ENCODE measurements around the gene KCNQ1.

Gene KCNQ1

DNA sequence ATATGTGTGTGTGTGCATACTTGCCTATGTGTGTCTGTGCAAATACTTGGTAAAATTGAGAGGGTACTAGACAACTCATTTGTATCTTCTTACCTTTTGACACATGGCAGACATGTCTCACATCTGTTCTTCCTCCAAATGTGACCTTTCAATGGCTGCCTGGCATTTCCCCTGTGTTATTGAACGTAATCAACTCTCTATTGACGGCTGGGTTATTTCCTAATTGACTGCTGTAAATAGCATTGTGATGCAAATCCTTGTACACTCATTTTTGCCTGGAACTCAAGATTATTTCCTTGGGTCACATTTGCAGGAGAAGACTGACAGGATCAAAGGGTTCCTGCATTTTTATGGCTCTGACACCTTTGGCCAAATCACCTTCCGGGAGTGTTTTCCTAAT lies 37.4 kb downstream of the KCNQ1 start:
- peaks cover 3% of the 10 kb centered on the region for H3K9me3 ChIP-seq (ENCODE audit: severe bottlenecking)
- DNase-seq (ENCODE audit: low spot score) (no peak), ATAC-seq (ENCODE audit: low read depth) (no peak)
- no peaks in the 10 kb centered on the region for H3K36me3 ChIP-seq (ENCODE audit: low read depth)
- H3K4me1 ChIP-seq (ENCODE audit: insufficient read depth, poor library complexity, severe bottlenecking) = no peaks in the 10 kb centered on the region
- no peak overlapping the region for H3K4me3 ChIP-seq (ENCODE audit: severe bottlenecking)
- H3K27me3 ChIP-seq (ENCODE audit: insufficient read depth, poor library complexity, severe bottlenecking) = peaks cover 10% of the 10 kb centered on the region
- no peak for TF ChIP-seq CTCF (IDR thresholded peaks at IDR 0.05; ENCODE audit: poor library complexity, severe bottlenecking)
- no peak overlapping the region for H3K27ac ChIP-seq (ENCODE audit: poor library complexity, severe bottlenecking)

DNA sequence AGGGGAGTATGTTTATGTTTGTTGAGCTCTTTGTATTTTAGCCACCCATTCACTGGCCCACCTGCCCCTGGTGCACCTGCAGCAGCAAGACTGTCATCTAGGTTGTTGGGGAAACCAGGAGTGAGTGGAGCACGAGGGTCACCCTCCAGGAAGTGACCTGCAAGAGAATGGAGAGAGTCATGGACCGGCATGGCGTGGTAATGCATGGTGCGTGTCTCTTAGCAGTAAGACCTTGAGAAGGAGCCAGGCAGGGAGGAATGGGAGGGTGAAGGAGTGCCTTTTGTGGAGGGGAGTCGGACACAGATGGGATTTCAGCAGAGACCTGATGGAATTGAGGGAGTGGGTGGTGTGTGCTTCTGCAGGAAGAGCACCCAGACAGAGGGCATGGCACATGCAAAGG lies 37.9 kb downstream of the KCNQ1 start:
- peaks cover 3% of the 10 kb centered on the region for H3K9me3 ChIP-seq (ENCODE audit: severe bottlenecking)
- no peak for ATAC-seq (ENCODE audit: low read depth)
- no peak for TF ChIP-seq CTCF (IDR thresholded peaks at IDR 0.05; ENCODE audit: poor library complexity, severe bottlenecking)
- H3K4me3 ChIP-seq (ENCODE audit: severe bottlenecking) = no peak overlapping the region
- no peak for DNase-seq (ENCODE audit: low spot score)
- H3K36me3 ChIP-seq (ENCODE audit: low read depth) = no peaks in the 10 kb centered on the region
- peaks cover 10% of the 10 kb centered on the region for H3K27me3 ChIP-seq (ENCODE audit: insufficient read depth, poor library complexity, severe bottlenecking)
- no peaks in the 10 kb centered on the region for H3K4me1 ChIP-seq (ENCODE audit: insufficient read depth, poor library complexity, severe bottlenecking)
- H3K27ac ChIP-seq (ENCODE audit: poor library complexity, severe bottlenecking) = no peak overlapping the region

DNA sequence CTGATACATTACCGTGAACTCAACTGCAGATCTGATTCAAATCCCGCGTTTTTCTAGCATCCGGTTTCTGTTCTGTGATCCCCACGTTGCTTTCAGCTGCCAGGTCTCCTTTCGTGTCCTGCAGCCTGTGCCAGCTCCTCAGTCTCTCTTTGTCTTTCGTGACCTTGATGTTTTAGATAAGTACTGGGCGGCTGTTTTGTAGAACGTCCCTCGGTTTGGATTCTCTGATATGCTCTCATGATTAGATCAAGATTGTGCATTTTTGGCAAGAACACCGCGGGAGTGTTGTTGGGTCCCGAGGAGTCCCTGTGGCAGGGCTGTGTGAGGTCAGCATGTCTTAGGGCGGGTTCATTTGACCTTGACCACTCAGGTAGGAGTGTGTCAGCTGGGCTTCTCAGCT lies 38.6 kb downstream of the KCNQ1 start:
- peaks cover 10% of the 10 kb centered on the region for H3K27me3 ChIP-seq (ENCODE audit: insufficient read depth, poor library complexity, severe bottlenecking)
- DNase-seq (ENCODE audit: low spot score) (no peak), ATAC-seq (ENCODE audit: low read depth) (no peak)
- no peaks in the 10 kb centered on the region for H3K36me3 ChIP-seq (ENCODE audit: low read depth)
- H3K27ac ChIP-seq (ENCODE audit: poor library complexity, severe bottlenecking) = no peak overlapping the region
- H3K9me3 ChIP-seq (ENCODE audit: severe bottlenecking) = peaks cover 7% of the 10 kb centered on the region
- H3K4me1 ChIP-seq (ENCODE audit: insufficient read depth, poor library complexity, severe bottlenecking) = no peaks in the 10 kb centered on the region
- no peak for TF ChIP-seq CTCF (IDR thresholded peaks at IDR 0.05; ENCODE audit: poor library complexity, severe bottlenecking)
- no peak overlapping the region for H3K4me3 ChIP-seq (ENCODE audit: severe bottlenecking)

DNA sequence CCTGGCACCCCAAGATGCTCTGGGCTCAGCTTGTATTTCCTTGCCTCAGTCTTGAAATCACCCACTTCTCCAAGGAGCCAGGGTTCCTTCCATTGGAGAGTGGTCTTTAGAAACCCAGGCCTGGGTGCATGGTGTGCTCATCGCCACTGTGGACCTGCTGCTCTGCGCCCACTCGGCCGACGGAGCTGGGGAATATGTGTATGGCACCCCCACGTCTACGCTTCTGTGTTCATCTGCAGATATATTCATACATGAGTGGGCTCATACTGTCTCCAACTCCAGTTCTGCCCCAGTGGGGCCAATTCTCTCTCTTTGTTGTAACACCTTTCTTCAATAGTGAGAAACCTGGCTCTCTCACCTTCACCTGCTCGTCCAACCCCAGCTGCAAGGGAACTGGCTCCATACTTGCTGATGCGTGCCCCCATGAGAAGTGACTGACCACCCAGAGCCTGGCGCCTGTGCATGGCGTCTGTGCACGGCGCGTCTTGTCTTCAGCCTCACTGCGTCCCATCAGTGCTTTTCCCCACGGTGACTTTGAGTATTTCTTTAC lies 39.8 kb downstream of the KCNQ1 start:
- Histone ChIP-seq H3K4me1 (ENCODE audit: insufficient read depth, poor library complexity, severe bottlenecking) (no peaks in the 10 kb centered on the region), H3K4me3 (ENCODE audit: severe bottlenecking) (no peak overlapping the region), H3K27me3 (ENCODE audit: insufficient read depth, poor library complexity, severe bottlenecking) (peaks cover 10% of the 10 kb centered on the region), H3K9me3 (ENCODE audit: severe bottlenecking) (peaks cover 8% of the 10 kb centered on the region), H3K27ac (ENCODE audit: poor library complexity, severe bottlenecking) (no peak overlapping the region), H3K36me3 (ENCODE audit: low read depth) (no peaks in the 10 kb centered on the region)
- DNase-seq (ENCODE audit: low spot score) (no peak), ATAC-seq (ENCODE audit: low read depth) (no peak)
- TF ChIP-seq CTCF (IDR thresholded peaks at IDR 0.05; ENCODE audit: poor library complexity, severe bottlenecking) = no peak

GRCh38 chr11:2488004-2488403 lies 43.2 kb downstream of the KCNQ1 start:
- Histone ChIP-seq H3K36me3 (ENCODE audit: low read depth) (no peaks in the 10 kb centered on the region), H3K9me3 (ENCODE audit: severe bottlenecking) (peaks cover 6% of the 10 kb centered on the region), H3K4me3 (ENCODE audit: severe bottlenecking) (no peak overlapping the region), H3K27me3 (ENCODE audit: insufficient read depth, poor library complexity, severe bottlenecking) (peaks cover 25% of the 10 kb centered on the region), H3K27ac (ENCODE audit: poor library complexity, severe bottlenecking) (no peak overlapping the region), H3K4me1 (ENCODE audit: insufficient read depth, poor library complexity, severe bottlenecking) (no peaks in the 10 kb centered on the region)
- no peak for TF ChIP-seq CTCF (IDR thresholded peaks at IDR 0.05; ENCODE audit: poor library complexity, severe bottlenecking)
- DNase-seq (ENCODE audit: low spot score) (no peak), ATAC-seq (ENCODE audit: low read depth) (no peak)
